HG03378 (cell line): ENCODE data around the gene FMNL2.

Experiments
- ATAC-seq: cut with Tn5 transposase; IDR thresholded peaks from one replicate; pipeline ENCODE4 v1.9.1; 2021; ENCODE audit warnings: mild to moderate bottlenecking, moderate library complexity; ENCODE audit not compliant: unreplicated experiment

The FMNL2 gene

DNA sequence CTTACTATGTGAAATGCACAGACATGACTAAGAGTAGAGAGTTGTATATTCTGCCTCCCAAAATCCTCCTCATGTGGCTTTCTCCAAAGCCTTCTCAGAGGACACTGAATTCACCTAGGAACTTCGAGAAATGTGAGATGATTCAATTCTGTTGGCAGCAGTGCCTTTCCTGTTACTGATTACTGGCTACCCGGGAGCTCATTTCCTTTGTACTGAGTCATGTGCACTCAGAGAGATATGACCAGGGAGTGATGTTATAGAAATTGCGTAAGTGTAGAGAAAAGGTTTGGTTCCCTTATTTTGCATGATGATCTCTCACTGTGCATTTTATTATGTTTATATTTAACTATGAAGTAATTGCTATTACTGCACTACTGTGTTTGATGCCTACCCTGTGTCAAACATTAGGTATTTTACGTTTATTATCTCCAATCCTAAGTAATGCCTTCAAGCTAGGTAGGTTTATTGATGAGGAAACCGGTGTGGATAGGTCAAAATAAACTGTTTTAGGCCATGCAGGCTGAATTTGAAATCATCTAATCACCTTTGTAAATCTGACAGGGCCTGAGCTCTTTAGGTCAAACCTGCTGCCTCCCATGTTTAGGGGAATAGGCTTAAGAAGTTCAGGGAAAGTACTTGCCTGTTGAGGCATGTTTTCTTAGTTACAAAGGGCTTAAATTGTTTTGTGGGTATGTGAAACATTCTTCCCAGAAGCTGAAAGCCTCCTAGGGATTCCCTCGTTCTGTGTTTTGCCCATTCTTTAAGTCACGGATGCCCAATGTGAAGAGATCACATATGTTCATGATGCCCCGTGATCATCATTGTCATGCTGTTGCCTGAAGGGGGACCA, 86.8 kb downstream of the FMNL2 start:
- ATAC-seq = peak; percentile 92

DNA sequence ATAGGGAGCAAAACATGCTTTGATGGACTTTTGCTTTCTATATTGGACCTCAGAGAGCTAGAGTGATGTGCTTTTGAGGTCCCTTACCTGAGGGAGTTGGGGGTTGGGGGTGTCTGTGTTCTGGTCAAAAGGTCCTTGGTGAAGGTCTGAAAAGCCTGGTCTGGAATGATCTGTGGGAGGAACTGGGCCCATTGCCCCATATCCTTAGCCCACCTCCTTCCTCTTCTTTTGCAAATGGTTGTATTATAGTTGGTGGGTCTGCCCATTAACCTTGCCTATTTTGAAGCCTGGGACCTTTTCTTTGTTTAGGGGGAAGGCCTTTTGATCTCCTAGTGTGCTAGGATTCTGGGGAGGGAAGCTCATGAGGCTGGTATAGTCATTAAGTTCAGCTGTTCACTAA, 88.7 kb downstream of the FMNL2 start:
- no peak for ATAC-seq

DNA sequence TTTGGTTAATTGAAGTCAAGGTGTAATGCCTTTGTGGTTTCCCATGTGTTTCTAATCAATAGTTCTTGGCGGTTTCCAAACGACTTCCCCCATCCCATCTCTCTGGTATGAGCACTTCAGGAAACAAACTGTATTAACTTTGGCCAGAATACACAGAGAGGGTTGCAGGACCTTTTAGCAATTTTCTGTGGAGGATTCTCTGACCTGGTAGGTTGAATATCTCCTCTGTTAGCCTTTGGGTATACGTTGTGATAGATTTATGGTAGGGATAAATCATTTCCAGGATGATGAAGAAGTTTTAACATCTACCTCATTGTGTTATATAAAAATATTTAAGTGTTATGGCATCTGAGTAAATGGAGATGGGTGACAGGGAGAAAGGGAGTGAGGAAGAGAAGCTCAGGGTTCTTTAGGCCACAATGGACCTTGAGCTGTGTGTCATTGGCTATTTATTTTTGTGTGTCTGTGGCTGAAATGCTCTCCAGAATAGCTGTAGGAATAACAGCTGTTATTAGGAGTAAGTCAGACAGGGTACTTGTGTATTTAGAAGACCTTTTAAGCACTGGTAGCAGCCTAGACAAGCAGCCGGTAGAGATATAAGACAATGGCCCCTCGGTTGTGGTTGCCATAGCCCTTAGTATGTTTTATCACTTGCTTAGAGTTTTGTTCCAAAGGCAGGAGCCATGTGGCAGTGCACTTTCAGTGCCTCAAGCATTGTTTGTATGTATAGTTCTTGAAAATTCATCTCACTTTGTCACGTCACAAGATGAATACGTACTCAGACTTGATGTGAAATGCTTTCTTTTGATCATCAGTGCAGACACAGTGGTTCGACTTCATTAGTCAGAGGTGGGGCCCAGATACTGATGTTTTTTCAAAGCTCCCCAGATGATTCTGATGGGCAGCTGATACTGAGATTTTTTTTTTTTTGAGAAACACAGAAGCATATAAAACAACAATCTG, 91.1 kb downstream of the FMNL2 start:
- ATAC-seq = no peak

DNA sequence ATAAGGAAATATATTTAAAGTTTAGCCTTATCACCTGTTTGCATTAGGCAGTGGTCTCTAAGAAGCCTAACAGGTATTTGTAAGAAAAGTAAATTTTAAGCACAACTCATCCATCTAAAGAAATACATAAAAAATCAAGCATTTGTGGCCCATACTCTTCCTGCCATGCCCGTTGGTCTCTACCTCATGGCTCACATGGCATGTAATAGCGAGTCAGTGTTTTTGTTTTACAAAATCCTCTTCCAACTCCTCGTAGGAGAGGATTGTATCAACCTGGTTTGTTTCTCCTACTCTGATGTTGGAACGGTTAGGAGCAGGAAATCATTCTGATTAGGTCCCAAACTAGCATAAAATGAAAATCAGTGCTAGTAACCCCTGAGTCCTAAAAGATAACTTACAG, 91.8 kb downstream of the FMNL2 start:
- no peak for ATAC-seq

DNA sequence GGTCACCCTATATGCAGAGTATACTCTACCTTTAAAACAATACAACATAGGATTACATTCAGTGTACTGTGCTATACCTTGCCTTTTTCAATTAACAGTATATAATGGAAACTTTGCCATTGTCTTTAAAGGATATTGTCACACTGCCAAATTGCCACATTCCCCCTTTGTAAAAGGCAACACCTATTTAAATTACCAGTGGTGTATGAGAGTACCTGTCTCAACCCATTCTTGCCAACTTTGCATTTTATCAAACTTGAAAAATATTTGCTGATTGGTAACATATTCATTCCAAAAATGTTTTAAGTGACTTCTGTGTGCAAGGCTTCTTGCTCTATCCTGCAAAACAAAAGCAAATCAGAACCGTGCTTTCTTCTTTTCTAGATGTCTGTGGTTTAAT, 92.9 kb downstream of the FMNL2 start:
- no peak for ATAC-seq

DNA sequence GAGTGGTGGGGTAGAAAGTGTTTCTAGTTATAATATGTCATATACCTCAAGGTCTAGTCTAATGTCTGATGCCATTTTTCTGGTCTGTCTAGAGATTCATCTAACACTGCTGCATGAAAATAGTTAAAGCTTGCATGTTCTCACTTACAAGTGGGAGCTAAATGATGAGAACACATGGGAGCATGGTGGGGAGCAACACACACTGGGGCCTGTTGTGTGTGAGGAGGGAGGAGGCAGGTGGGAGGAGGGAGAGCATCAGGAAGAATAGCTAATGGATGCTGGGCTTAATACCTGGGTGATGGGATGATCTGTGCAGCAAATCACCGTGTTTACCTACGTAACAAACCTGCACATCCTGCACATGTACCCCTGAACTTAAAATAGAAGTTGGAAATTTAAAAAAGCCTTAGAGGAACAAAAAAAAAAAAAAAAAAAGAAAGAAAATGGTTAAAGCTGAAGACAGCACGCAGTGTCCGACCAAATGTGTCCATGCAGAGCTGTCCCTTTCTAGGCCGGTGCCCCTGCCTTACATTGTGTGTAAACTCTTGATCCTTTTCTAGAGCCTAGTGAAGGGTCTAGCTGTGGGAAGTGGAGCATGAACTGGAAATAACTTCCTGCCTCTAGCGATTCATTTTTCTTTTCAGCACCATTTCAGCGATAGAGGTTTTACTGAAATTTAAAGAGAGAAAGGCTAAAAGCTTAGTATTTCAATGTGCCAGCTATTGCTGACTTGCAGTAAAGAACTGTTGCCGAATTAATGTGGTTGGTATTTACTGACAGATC, 94.0 kb downstream of the FMNL2 start:
- no peak for ATAC-seq

DNA sequence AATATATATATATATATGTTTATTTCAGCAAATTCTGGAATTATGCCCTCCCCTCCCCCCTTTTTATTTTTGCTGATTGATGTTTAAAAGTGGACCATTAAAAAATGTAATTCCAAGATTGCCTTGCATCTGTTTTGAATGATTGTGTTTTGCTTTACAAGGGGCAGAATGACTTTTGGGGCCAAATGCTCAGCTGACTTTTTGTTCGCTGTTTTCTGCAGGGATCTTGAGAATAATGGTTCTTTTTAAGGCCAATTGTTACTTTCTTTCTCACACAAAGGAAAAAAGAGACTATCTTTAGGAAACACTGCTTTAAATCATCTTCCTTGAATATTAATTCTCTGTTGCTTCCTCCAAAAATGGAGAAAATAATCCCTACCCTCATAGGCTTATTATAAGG, 95.9 kb downstream of the FMNL2 start:
- ATAC-seq = no peak

DNA sequence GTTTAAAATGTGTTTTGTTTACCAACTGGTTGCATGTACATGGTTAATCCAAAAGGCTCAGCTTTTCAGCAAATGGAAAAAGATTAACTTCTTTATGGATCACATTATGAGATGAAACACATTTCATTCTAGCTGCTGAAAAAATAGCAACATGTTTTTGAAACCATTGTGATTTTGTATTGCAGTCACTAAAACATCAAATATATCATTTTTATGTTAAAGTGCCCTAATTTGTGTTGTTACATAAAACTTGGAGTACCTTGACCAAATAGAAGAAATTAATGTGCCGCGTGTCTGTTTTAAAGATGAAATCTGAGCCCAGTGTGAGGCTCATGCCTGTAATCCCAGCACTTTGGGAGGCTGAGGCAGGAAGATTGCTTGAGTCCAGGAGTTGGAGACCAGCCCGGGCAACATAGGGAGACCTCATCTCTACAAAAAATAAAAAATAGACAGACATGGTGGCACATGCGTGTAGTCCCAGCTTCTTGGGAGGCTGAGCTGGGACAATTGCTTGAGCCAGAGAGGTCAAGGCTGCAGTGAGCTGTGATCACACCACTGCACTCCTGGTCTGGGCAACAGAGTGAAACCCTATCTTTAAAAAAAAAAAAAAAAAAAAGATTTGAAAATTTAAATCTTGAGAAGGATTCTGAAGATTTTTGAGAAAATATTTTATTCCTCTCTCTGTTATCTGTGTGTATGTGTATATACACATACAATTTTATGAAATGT, 96.6 kb downstream of the FMNL2 start:
- no peak for ATAC-seq

DNA sequence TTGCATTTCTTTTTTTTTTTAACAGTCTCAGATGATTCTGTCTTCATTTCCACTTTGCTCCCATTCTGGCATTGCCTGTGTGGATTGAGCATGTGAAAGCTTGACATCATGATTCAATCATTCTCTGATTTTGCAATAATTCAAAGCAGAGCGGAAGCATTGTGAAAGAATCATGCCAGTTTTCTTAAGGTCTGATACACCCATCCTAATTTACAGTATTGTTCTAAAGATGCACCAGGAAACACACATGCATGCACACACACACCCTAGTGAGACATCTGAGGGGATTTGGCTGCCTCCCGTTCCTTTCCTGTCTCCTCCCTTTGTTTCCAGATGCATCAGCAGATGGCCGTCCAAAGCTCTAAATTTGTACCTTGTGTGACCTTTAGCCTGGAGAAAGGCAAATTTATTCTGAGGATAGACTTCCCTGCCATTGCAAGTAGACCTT, 97.3 kb downstream of the FMNL2 start:
- no peak for ATAC-seq

DNA sequence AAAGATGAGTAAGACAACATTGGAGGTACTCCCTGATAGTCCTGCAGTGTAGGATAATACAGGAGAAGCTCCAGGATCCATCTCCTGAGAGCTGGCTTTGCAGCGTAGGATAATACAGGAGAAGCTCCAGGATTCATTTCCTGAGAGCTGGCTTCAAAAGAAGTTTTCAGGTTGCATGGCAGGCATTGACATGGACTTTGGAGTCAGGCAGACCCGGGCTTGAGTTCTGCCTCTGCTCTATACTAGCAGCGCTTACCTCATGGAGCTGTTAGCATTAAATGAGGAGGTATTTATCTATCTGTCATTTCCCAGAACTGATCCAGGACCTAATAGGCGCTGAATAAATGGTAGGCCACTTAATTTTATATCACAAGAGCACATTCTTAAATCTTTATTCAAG, 97.8 kb downstream of the FMNL2 start:
- ATAC-seq = no peak

DNA sequence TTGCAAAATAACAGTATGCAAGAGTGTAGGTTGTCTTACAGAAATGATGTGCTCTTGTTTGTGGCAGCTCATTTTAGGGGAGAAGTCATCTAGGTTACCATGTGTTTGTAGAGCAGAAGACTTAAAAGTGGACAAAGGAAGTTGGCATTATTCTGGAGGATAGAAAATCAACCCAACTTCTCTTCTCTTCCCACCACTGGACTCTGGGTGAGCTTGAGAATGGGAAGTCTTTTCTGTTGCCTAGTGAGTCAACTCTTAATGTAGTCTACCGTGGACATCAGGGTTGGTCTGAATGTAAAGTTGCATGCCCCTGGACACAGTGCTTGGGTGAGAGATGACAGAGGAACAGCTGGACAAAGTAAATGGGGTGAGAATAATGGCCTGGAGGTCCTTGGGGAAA, 98.3 kb downstream of the FMNL2 start:
- ATAC-seq = no peak

DNA sequence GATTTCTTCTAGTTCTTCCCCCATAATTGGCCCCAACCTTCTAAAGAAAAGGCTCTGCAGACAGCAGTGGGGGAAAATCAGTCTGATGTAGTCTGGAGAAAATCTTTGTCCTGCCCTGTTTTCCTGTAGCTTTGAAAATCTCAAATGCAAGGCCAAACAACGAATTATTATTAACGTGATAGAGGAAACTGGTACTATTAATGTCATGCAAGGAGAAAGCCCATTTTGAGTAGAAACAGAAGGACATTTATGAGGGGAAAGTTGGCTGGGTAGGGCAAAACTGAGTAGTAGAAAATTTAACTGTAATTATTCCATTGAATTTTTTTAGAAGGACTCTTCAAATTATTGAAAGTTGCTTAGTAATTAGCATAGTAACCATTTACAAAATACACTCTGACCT, 98.8 kb downstream of the FMNL2 start:
- ATAC-seq = no peak

DNA sequence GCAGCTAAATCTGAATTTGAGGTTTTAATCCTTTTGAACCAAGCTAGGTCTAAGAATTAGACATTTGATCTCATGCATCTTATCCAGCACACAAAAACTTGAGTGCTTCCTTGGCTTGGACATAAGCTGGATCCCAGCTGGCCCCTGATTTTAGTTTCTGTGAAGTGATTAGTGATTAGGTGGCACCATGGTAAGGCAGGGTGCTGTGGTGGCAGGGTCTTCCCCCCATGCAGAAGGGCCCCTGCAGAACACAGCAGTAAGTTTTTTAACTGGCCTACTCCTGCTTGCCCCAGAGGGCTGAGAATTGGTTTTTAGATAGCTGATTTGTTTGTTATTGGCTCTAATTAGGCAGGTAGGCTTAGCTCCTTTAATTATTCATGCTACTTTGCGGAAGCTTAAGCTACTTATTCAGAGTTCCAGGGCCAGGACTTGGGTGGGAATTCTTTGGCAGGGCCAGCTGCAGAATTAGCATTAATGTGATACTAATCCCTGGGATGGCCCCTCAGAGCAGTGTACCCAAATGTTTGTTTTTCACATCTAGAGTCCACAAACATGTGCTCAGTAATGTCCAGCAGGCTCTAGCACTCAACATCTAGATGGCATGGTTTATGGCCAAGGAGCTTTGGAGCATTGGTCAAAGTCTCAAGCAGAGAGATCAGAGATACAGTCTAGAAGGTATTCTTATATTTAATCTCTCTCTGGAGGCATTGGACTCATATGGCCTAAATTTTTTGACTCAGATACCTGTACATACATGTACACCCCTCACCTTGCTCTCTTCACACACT, 99.6 kb downstream of the FMNL2 start:
- no peak for ATAC-seq

DNA sequence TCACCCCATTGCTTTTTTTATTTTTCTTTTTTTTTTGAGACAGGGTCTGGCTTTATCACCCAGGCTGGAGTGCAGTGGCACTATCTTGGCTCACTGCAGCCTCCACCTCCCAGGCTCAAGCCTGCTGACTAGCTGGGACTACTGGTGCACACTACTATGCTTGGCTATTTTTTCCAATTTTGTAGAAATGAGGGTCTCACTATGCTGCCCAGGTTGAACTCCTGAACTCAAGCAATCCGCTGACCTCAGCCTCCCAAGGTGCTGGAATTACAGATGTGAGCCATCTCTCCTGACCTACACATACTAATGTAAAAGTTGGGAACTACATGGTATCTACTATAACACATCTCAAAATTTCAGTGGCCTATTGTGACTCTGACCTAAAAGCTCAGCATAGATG, 101.2 kb downstream of the FMNL2 start:
- ATAC-seq = no peak

DNA sequence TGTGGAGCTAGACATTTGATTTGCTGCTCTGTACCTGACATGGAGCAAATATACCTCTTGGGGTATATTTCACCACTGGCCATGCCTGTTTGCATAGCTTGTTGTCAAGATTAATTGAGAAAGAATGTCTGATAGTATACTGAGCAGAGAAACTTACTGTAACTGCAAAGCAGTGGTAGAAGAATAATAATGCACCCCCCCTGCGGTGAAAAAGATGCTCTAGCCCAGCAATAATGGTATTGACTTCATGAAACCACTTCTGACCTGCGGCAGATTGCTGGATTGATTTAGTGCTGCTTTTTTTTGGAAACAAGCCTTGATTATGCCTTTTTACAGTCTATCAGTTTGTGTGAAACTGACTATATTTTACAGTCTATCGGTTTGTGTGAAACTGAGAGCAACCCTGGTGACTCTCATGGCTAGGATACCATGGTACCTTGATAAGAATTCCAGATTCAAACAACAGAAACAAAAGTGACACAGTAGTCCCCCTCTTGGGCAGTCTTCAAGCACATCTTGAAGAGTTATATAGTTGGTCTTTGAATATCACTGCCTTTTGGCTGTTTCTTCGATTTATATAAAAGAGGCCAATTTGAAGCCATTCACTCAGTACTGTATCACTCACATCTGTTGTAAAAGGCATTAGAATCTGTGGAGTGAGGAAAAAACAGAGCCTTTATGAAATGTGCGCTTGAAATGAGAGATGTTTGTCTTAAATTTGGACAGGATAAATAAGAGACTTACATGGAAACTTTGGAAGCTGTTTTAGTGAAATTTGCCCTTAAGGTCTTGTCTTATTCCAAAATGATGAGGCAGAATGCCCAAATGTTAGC, 102.5 kb downstream of the FMNL2 start:
- no peak for ATAC-seq

DNA sequence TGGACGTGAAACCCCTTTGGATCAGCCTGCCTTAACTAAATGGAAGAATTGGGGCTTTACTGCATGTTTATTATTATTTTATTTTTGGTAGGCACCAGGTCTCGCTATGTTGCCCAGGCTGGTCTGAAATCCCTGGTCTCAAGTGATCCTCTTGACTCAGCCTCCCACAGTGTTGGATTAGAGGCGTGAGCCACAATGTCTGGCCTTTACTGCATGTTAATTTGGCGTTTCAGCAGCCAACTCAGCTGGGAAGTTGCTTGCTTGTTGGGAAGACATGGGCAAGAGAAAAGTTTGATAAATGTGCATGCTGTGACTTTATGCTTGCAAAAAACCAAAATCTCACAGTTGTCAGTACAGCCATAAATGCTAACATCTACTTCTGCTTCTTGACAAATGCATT, 105.1 kb downstream of the FMNL2 start:
- ATAC-seq = no peak

DNA sequence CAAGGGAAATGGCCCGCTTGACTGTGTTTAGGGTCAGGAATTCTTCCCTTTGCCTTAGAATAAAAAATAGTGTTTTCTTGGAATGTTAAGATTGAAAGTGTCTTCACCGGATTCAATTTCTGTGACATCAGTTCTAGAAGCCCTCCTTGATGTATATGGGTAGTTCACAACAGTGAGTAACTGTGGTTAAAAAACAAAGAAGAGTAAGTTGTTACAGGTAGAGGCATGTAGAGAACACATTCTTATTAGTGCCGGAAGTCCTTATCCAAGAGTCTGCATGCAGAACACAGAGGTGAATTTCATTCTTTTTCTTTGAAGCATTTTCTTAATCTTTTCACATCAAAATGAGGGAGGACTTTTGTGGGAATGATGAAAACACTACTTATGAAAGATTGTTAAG, 105.5 kb downstream of the FMNL2 start:
- no peak for ATAC-seq

DNA sequence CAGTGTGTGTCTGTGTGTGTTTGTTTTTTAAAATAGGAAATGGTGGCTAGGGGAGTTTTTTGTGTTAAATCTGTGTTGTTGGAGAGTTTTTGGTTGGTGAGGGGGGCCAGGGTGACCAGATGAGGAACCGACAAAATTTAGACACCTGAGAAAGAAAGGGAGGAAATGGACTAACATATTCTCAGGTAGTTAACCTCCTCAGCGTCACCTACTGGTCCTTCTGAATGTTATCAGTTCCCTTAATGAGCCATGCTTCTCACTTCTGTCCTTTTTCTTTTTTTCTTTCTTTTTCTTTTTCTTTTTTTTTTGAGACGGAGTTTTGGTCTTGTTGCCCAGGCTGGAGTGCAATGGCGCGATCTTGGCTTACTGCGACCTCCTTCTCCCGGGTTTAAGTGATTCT, 107.0 kb downstream of the FMNL2 start:
- ATAC-seq = no peak

DNA sequence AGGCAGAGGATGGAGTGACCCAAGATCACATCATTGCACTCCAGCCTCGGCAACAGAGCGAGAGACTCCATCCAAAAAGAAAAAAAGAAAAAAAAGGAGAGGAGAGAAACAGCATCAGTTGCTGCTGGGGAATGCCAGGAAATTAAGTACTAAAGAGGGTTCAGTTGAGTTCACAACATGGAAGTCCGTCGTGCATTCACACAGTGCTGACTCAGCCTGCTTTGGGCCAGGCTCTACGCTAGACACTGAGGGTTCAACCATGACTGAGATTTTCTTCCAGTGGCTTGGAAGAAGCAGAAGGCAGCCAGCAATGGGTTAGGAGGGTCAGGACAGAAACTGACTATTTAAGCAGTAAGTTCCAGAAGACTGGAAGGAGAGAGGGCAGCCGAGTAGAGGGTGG, 108.8 kb downstream of the FMNL2 start:
- ATAC-seq = no peak
